RWPE1 (cell line): ENCODE results near the gene CACNA1I.

Source experiments
- CTCF ChIA-PET: fragments of 350-600 bp; sonication (Branson Sonifier 250); formaldehyde crosslinking; extraction: SDS; loops from one replicate; lab custom pipeline; 2021; lab: Yijun Ruan, JAX
- POLR2A ChIA-PET: fragments of 400-600 bp; formaldehyde crosslinking; extraction: SDS; loops from one replicate; lab custom pipeline; 2020; ENCODE audit warnings: antibody characterized with exemption; ENCODE audit not compliant: low non-redundant PET; lab: Yijun Ruan, JAX
- DNase-seq: peaks from one replicate; pipeline ENCODE4 v3.0.0; 2012; ENCODE audit warnings: low spot score
- H3K27ac ChIP-seq: fragments of 450-650 bp; 2 replicates; pipeline ENCODE4 v1.5.1; 2017
- CTCF ChIP-seq: fragments of 450-650 bp; conservative IDR thresholded peaks from 2 replicates; pipeline ENCODE4 v1.5.1; 2017; ENCODE audit warnings: low read depth, mild to moderate bottlenecking

CACNA1I gene

DNA sequence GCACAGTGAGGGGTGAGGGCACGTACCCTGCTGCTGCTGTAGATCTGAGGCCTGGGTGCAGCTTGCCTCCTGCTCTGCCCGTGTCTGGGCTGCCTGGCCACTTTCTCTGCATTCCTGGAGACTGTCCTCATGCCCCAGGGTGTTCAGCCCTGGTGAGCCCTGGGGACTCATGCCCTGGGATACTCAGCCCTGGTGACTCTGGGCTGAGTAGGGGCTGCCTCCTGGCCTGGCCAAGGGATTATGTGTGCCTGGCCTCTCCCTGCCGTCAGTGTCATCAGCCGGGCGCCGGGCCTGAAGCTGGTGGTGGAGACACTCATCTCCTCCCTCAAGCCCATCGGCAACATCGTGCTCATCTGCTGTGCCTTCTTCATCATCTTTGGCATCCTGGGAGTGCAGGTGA, 94.7 kb downstream of the CACNA1I start:
- ChIA-PET CTCF (no interaction called here), POLR2A (no interaction called here)
- no peak overlapping the region for H3K27ac ChIP-seq
- TF ChIP-seq CTCF: no peak
- no peak for DNase-seq

DNA sequence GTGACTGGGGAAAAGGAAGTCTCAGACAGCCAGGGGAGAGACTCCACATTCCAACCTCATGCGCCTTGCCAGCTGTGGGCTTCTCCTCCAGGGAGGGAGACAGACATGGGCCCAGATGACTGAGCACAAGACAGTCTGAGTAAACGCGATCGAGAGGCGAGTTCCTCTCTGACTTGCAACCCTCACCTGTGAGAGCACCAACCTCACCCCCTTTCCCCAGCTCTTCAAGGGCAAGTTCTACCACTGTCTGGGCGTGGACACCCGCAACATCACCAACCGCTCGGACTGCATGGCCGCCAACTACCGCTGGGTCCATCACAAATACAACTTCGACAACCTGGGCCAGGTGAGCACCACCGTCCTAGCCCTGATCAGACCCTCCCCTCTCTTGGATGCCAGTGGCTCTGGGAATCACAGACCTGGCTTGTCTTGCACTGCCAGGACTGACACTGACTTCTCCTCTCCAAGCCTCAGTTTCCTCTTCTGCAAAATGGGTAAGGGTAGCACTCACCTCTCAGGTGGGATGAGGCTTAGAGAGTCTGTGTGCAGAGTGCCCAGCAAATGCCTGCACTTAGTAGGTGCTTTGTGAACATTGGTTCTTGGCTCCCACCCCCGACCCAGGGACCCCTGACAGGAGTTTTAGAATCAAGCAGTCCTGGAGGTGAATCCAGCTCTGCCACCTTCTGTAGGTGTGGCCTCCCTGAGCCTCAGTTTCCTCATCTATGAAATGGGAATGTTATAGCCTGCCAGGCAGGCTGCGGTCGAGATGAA, 95.3 kb downstream of the CACNA1I start:
- ChIA-PET POLR2A (no interaction called here), CTCF (interaction anchor here (0.6 kb wide), 1 partner anchor 771 kb away, joined by 3 read pairs; no protein-coding TSS in a partner anchor)
- no peak for TF ChIP-seq CTCF

DNA sequence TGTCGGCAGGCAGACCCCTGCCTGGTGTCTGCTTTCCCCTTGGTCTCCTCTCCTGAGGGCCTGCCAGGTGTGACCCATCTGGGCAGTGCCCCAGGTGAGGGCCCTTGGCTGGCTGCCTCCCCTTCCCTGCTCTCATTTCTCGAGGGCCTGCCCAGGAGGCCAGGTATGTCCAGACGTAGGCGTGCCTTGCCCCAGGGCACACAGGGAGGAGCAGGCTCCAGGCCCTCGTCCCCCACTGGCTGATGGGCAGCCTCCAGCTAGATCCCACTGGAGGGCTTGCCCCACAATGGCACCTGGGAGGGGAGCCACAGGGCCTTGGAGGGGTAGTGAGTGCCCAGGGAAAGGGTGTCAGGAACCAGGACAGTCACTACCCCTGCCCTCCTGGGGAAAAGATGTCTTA, 95.9 kb downstream of the CACNA1I start:
- CTCF ChIA-PET: interaction anchor here (0.6 kb wide), 1 partner anchor 770 kb away, joined by 3 read pairs; no protein-coding TSS in a partner anchor
- H3K27ac ChIP-seq: no peak overlapping the region
- POLR2A ChIA-PET: no interaction called here
- TF ChIP-seq CTCF: no peak
- DNase-seq: no peak

More for the DNA sequence above, 95.3 kb downstream of the CACNA1I start:
- DNase-seq: no peak
- H3K27ac ChIP-seq: no peak overlapping the region

DNA sequence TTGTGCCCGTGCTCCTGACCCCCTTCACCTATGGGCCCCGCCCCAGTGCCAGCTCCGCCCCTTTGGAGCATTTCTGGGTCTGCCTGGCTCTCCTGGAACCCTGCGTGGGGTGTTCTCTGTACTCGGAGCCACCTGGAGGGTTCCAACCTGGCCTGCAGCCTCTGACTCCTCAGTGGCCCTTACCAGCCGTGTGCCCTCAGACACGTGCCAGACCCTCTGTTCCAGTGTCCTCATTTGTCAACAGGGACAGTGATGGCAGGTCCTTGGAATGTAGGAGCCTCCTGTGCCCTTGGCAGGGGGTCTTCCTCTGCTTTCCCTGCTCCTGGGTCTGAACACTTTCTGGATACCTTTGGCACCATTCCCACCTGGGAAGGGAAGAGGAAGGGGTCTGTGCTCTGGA, 96.4 kb downstream of the CACNA1I start:
- ChIA-PET CTCF (no interaction called here), POLR2A (no interaction called here)
- no peak for DNase-seq
- H3K27ac ChIP-seq: no peak overlapping the region
- no peak for TF ChIP-seq CTCF

DNA sequence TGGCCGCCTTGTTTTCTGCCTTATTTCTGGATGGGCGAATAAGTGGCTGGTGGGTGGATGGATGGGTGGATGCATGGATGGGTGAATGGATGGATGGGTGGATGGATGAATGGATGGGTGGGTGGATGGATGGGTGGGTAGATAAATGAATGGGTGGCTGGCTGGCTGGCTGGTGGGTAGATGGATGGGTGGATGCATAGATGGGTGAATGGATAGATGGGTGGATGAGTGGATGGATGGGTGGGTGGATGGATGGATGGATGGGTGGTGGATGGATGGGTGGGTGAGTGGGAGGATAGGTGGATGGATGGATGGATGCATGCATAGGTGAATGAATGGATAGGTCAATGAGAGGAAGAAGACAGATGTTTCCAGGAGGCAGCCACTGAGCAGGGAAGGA, 98.9 kb downstream of the CACNA1I start:
- POLR2A ChIA-PET: no interaction called here

GRCh38 chr22:39671936-39672335, 101.4 kb downstream of the CACNA1I start:
- no peak for TF ChIP-seq CTCF
- CTCF ChIA-PET: no interaction called here
- H3K27ac ChIP-seq: no peak overlapping the region
- POLR2A ChIA-PET: no interaction called here
- DNase-seq: no peak

More for the DNA sequence above, 98.9 kb downstream of the CACNA1I start:
- TF ChIP-seq CTCF: no peak
- no peak for DNase-seq
- H3K27ac ChIP-seq: no peak overlapping the region
- CTCF ChIA-PET: no interaction called here
